HEK293 (cell line): ENCODE measurements around the gene HCFC1.
A peak's percentile ranks its signal among the peaks of the same experiment; 100 is the strongest.

ENCODE experiments used
- CTCF ChIA-PET: fragments of 350-600 bp; formaldehyde crosslinking; extraction: SDS; loops from one replicate; lab custom pipeline; 2021; ENCODE audit warnings: antibody characterized with exemption; lab: Yijun Ruan, JAX
- POLR2A ChIA-PET: fragments of 300-600 bp; formaldehyde crosslinking; extraction: SDS; loops from one replicate; lab custom pipeline; 2020; ENCODE audit warnings: antibody characterized with exemption, inconsistent platforms; lab: Yijun Ruan, JAX
- H3K27ac ChIP-seq: fragments of 200-500 bp; sonication (Bioruptor generic); 2 replicates; pipeline ENCODE4 v1.5.1; 2014; ENCODE audit warnings: low read depth, low read length, control low read depth, inconsistent platforms; ENCODE audit errors: extremely low read depth
- H3K36me3 ChIP-seq, 2 experiments: fragments of 200-500 bp in 1 of 2; sonication (Bioruptor generic) in 1 of 2; 1 replicate in 1 of 2; 2 replicates in 1 of 2; pipeline ENCODE4 v1.5.1; 2014 to 2017; ENCODE audit warnings: inconsistent platforms in 2 of 2, low read length in 2 of 2; ENCODE audit not compliant: control insufficient read depth in 2 of 2, insufficient read depth in 1 of 2
- H3K4me1 ChIP-seq: fragments of 200-500 bp; sonication (Bioruptor generic); 2 replicates; pipeline ENCODE4 v1.5.1; 2014; ENCODE audit warnings: mild to moderate bottlenecking, low read length, inconsistent platforms; ENCODE audit not compliant: control insufficient read depth, insufficient read depth
- H3K4me3 ChIP-seq: 2 replicates; pipeline ENCODE4 v1.5.1; 2011; ENCODE audit warnings: low read depth, mild to moderate bottlenecking, control low read depth, low read length, moderate library complexity
- H3K9me3 ChIP-seq: fragments of 200-500 bp; sonication (Bioruptor generic); 2 replicates; pipeline ENCODE4 v1.5.1; 2014; ENCODE audit warnings: low read depth, low read length, inconsistent platforms; ENCODE audit not compliant: control insufficient read depth, insufficient read depth
- CTCF ChIP-seq: fragments of 450-650 bp; formaldehyde crosslinking; IDR thresholded peaks from 2 replicates; pipeline ENCODE4 v1.5.1; 2016; ENCODE audit warnings: missing biosample characterization, missing genetic modification characterization
- EGR2 ChIP-seq: fragments of 450-650 bp; formaldehyde crosslinking; IDR thresholded peaks from 2 replicates; pipeline ENCODE4 v1.5.1; 2016; ENCODE audit warnings: low read depth, missing biosample characterization, missing genetic modification characterization
- GLIS2 ChIP-seq: fragments of 450-650 bp; formaldehyde crosslinking; IDR thresholded peaks from 2 replicates; pipeline ENCODE4 v1.5.1; 2016; ENCODE audit warnings: missing biosample characterization, missing genetic modification characterization
- HIC1 ChIP-seq: fragments of 450-650 bp; formaldehyde crosslinking; IDR thresholded peaks from 2 replicates; pipeline ENCODE4 v1.5.1; 2016; ENCODE audit warnings: missing biosample characterization, missing genetic modification characterization
- OSR2 ChIP-seq: fragments of 450-650 bp; formaldehyde crosslinking; IDR thresholded peaks from 2 replicates; pipeline ENCODE4 v1.5.1; 2016; ENCODE audit warnings: missing biosample characterization, missing genetic modification characterization
- SP2 ChIP-seq: fragments of 450-650 bp; formaldehyde crosslinking; IDR thresholded peaks from 2 replicates; pipeline ENCODE4 v1.5.1; 2016; ENCODE audit warnings: missing biosample characterization, missing genetic modification characterization
- ZBTB48 ChIP-seq: fragments of 450-650 bp; formaldehyde crosslinking; IDR thresholded peaks from 2 replicates; pipeline ENCODE4 v1.5.1; 2016; ENCODE audit warnings: missing biosample characterization, missing genetic modification characterization
- ZFP37 ChIP-seq: fragments of 450-650 bp; formaldehyde crosslinking; IDR thresholded peaks from 2 replicates; pipeline ENCODE4 v1.5.1; 2016; ENCODE audit warnings: missing biosample characterization, missing genetic modification characterization
- ZNF112 ChIP-seq: fragments of 450-650 bp; formaldehyde crosslinking; IDR thresholded peaks from 2 replicates; pipeline ENCODE4 v1.5.0; 2017; ENCODE audit warnings: missing biosample characterization, missing genetic modification characterization
- ZNF148 ChIP-seq: fragments of 450-650 bp; formaldehyde crosslinking; IDR thresholded peaks from 2 replicates; pipeline ENCODE4 v1.5.0; 2017; ENCODE audit warnings: missing biosample characterization, missing genetic modification characterization, borderline replicate concordance
- ZNF2 ChIP-seq: fragments of 450-650 bp; formaldehyde crosslinking; IDR thresholded peaks from 2 replicates; pipeline ENCODE4 v1.5.1; 2016; ENCODE audit warnings: missing biosample characterization, missing genetic modification characterization
- ZNF529 ChIP-seq: fragments of 450-650 bp; formaldehyde crosslinking; IDR thresholded peaks from 2 replicates; pipeline ENCODE4 v1.5.1; 2017; ENCODE audit warnings: missing genetic modification characterization, missing biosample characterization; ENCODE audit not compliant: insufficient replicate concordance
- ZNF639 ChIP-seq: fragments of 450-650 bp; formaldehyde crosslinking; IDR thresholded peaks from 2 replicates; pipeline ENCODE4 v1.5.1; 2016; ENCODE audit warnings: missing biosample characterization, missing genetic modification characterization
- ZNF660 ChIP-seq: fragments of 450-650 bp; IDR thresholded peaks from 2 replicates; pipeline ENCODE4 v1.5.1; 2018; ENCODE audit warnings: missing biosample characterization, mild to moderate bottlenecking, missing genetic modification characterization
- ZNF76 ChIP-seq: fragments of 450-650 bp; formaldehyde crosslinking; IDR thresholded peaks from 2 replicates; pipeline ENCODE4; 2016; ENCODE audit warnings: low read depth, missing biosample characterization, missing genetic modification characterization, borderline replicate concordance
- ZNF791 ChIP-seq: fragments of 450-650 bp; formaldehyde crosslinking; IDR thresholded peaks from 2 replicates; pipeline ENCODE4 v1.5.1; 2016; ENCODE audit warnings: missing biosample characterization, missing genetic modification characterization
- ZNF837 ChIP-seq: fragments of 450-650 bp; formaldehyde crosslinking; IDR thresholded peaks from 2 replicates; pipeline ENCODE4 v1.5.1; 2016; ENCODE audit warnings: missing biosample characterization, missing genetic modification characterization

HCFC1 gene

GRCh38 chrX:153922932-153923857, 48.4 kb downstream of the HCFC1 start (continued):
- TF ChIP-seq HIC1 (tag by site-specific recombination) = peak; percentile 58

- H3K27ac ChIP-seq = no peak overlapping the region
- TF ChIP-seq ZNF112 (tag by site-specific recombination) (no peak), ZNF791 (tag by site-specific recombination) (no peak), ZBTB48 (tag by site-specific recombination) (no peak), ZFP37 (tag by site-specific recombination) (no peak), ZNF639 (tag by site-specific recombination) (no peak), ZNF660 (tag by site-specific recombination) (no peak), ZNF2 (tag by site-specific recombination) (no peak), OSR2 (tag by site-specific recombination) (no peak)
These were observed 49.8 kb downstream of the HCFC1 start for GRCh38 chrX:153921511-153922446.

GRCh38 chrX:153921070-153921469, 50.5 kb downstream of the HCFC1 start:
- Histone ChIP-seq H3K4me1 (no peaks in the 10 kb centered on the region), H3K9me3 (no peaks in the 10 kb centered on the region), H3K4me3 (no peak overlapping the region), H3K36me3 (no peaks in the 10 kb centered on the region), H3K27ac (no peak overlapping the region)
- CTCF ChIA-PET = interaction anchor here (0.6 to 9.1 kb wide), 5 partner anchors 10 to 312 kb away, joined by 3 to 168 read pairs (median 3); partner anchors contain the start of gene RENBP
- POLR2A ChIA-PET = no interaction called here
- TF ChIP-seq ZNF837 (tag by site-specific recombination) = no peak
- no peak for TF ChIP-seq ZNF529 (tag by site-specific recombination)
- TF ChIP-seq GLIS2 = no peak
- no peak for TF ChIP-seq SP2
- no peak for TF ChIP-seq ZNF76 (tag by site-specific recombination)
- no peak for TF ChIP-seq CTCF
- TF ChIP-seq ZNF148 (tag by site-specific recombination) = no peak
- TF ChIP-seq EGR2 (tag by site-specific recombination) = no peak

More at GRCh38 chrX:153921511-153922446, 49.8 kb downstream of the HCFC1 start:
- Histone ChIP-seq H3K4me3 (no peak overlapping the region), H3K4me1 (no peaks in the 10 kb centered on the region), H3K9me3 (no peaks in the 10 kb centered on the region), H3K36me3 (no peaks in the 10 kb centered on the region)
- ChIA-PET CTCF (interaction anchor here (0.6 to 9.1 kb wide), 12 partner anchors 11 to 410 kb away, joined by 3 to 168 read pairs (median 4); partner anchors contain the start of genes NAA10 and RENBP), POLR2A (interaction anchor here (1.8 to 2.4 kb wide), 3 partner anchors 15 to 50 kb away, joined by 7 to 18 read pairs (median 12); partner anchors contain the start of genes HCFC1 and TMEM187)
